ENCODE results near the gene THBD.

The THBD gene

GRCh38 chr20:23049201-23050075 lies at the start of gene THBD:
Gene THBD, minus strand, starts transcription at chr20:23049672. Its CDS starts 168 bp downstream, at chr20:23049504.
- no peak for DNase-seq (ENCODE audit: low read depth)

GRCh38 chr20:23097636-23098580 lies 48.4 kb upstream of the THBD start:
- no peak for DNase-seq (ENCODE audit: low read depth)

GRCh38 chr20:23096986-23097520 lies 47.6 kb upstream of the THBD start:
- DNase-seq (ENCODE audit: low read depth): no peak

- DNase-seq (ENCODE audit: low read depth): no peak
Observed at GRCh38 chr20:23096097-23096496, 46.6 kb upstream of the THBD start.

- DNase-seq (ENCODE audit: low read depth): no peak
Observed at GRCh38 chr20:23095499-23095898, 46.0 kb upstream of the THBD start.

GRCh38 chr20:23094927-23095326 lies 45.5 kb upstream of the THBD start:
- DNase-seq (ENCODE audit: low read depth): no peak

GRCh38 chr20:23094213-23094896 lies 44.9 kb upstream of the THBD start:
- DNase-seq (ENCODE audit: low read depth): no peak

GRCh38 chr20:23093613-23094012 lies 44.1 kb upstream of the THBD start:
- no peak for DNase-seq (ENCODE audit: low read depth)

- no peak for DNase-seq (ENCODE audit: low read depth)
Observed at GRCh38 chr20:23092861-23093495, 43.5 kb upstream of the THBD start.

GRCh38 chr20:23092384-23092756 lies 42.9 kb upstream of the THBD start:
- no peak for DNase-seq (ENCODE audit: low read depth)

- DNase-seq (ENCODE audit: low read depth): no peak
Observed at GRCh38 chr20:23091721-23092383, 42.4 kb upstream of the THBD start.

GRCh38 chr20:23090878-23091277 lies 41.4 kb upstream of the THBD start:
- DNase-seq (ENCODE audit: low read depth): no peak

GRCh38 chr20:23090147-23090546 lies 40.7 kb upstream of the THBD start:
- DNase-seq (ENCODE audit: low read depth): no peak

GRCh38 chr20:23088866-23089265 lies 39.4 kb upstream of the THBD start:
- no peak for DNase-seq (ENCODE audit: low read depth)

GRCh38 chr20:23087587-23088251 lies 38.2 kb upstream of the THBD start:
- DNase-seq (ENCODE audit: low read depth): no peak

GRCh38 chr20:23086931-23087411 lies 37.5 kb upstream of the THBD start:
- DNase-seq (ENCODE audit: low read depth): no peak

- DNase-seq (ENCODE audit: low read depth): no peak
Observed at GRCh38 chr20:23086056-23086566, 36.6 kb upstream of the THBD start, which contains the start of gene CD93. Gene CD93, minus strand, starts transcription at chr20:23086324. Its CDS starts 132 bp downstream, at chr20:23086192.

- no peak for DNase-seq (ENCODE audit: low read depth)
Observed at GRCh38 chr20:23085436-23086055, 36.1 kb upstream of the THBD start.

GRCh38 chr20:23084845-23085365 lies 35.4 kb upstream of the THBD start:
- DNase-seq (ENCODE audit: low read depth): no peak

All from stimulated activated CD8-positive, alpha-beta memory T cell treated with anti-CD3 and anti-CD28 coated beads, Interleukin-4, amount 100 ng/mL, for 24 hours (primary cell).